Aorta (tissue), 5 donors: Measurements from ENCODE around the gene HDAC8. TPM values are rescaled to one million over a fixed set of nuclear protein-coding genes. Genes with fewer than 3 reads are reported as not detected.

Experiments used
- ATAC-seq: fragments of 200-7000 bp; cut with Tn5 transposase; one replicate; pipeline ENCODE4 v1.9.1; 2022; ENCODE audit warnings: moderate library complexity; ENCODE audit not compliant: low FRiP score
- DNase-seq, 2 donors: peaks; one replicate each; pipeline ENCODE4 v3.0.0-alpha.2; 2020
- H3K27ac ChIP-seq, 2 donors: one replicate each; pipeline ENCODE4 v1.5.1; 2013; ENCODE audit warnings: low read length in 2 of 2, mild to moderate bottlenecking in 2 of 2, moderate library complexity in 2 of 2, control low read depth in 1 of 2, inconsistent platforms in 1 of 2, low read depth in 1 of 2
- H3K27me3 ChIP-seq, 2 donors: one replicate each; pipeline ENCODE4 v1.6.1; 2013; ENCODE audit warnings: control low read depth in 1 of 2, low read length in 1 of 2, mild to moderate bottlenecking in 1 of 2, moderate library complexity in 1 of 2; ENCODE audit not compliant: insufficient read depth in 2 of 2, control insufficient read depth in 1 of 2
- H3K36me3 ChIP-seq, 2 donors: one replicate each; pipeline ENCODE4 v1.6.1; 2013; ENCODE audit warnings: control low read depth in 1 of 2, low read length in 1 of 2, mild to moderate bottlenecking in 1 of 2; ENCODE audit not compliant: insufficient read depth in 2 of 2, control insufficient read depth in 1 of 2
- H3K4me1 ChIP-seq, 2 donors: one replicate each; pipeline ENCODE4 v1.6.1; 2013; ENCODE audit warnings: low read length in 2 of 2, control low read depth in 1 of 2, mild to moderate bottlenecking in 1 of 2, moderate library complexity in 1 of 2; ENCODE audit not compliant: insufficient read depth in 2 of 2, control insufficient read depth in 1 of 2
- H3K4me3 ChIP-seq, 2 donors: one replicate each; pipeline ENCODE4 v1.5.1; 2013; ENCODE audit warnings: low read length in 2 of 2, control low read depth in 1 of 2, mild to moderate bottlenecking in 1 of 2
- H3K9me3 ChIP-seq: one replicate; pipeline ENCODE4 v1.6.1; 2013; ENCODE audit warnings: mild to moderate bottlenecking, low read length; ENCODE audit not compliant: control insufficient read depth
- WGBS, 2 donors: extraction: QIAGEN DNeasy Blood & Tissue Kit; methylation state at CpG; one replicate each; pipeline ENCODE4 v1.1.7; 2013; 5-methylcytosine and 5-hydroxymethylcytosine counted together
- intact Hi-C, 2 donors: fragments of 100-400 bp; cut with DNase I; formaldehyde crosslinking; loops; one replicate each; pipeline versions ENCODE4 v1.14.2 to v1.15.0; 2022
- polyA plus RNA-seq, 2 donors: library from polyadenylated mRNA; stranded (reverse); fragments of 200-250 nt; gene quantifications; one replicate each; pipeline ENCODE4 v1.2.3, GENCODE V29; 2013
- total RNA-seq, 2 donors: library from RNA; stranded (reverse); fragmentation: NEBNext Ultra II Directional; extraction: Animal tissue kit (Norgen Biotek cat#: 25700); gene quantifications; one replicate each; pipeline ENCODE4 v1.2.1, GENCODE V29; 2021
- donor health status: healthy with polysubstance abuse.
- donor health status: Bipolar disorder and iron deficiency.
- donor health status: DM: no; HTN: no; CAD: no.
- donor health status: DM: no; HTN: no; CAD: no.
- donor health status: DM: yes; HTN: yes; CAD: no.

HDAC8 gene
- total and polyA plus RNA-seq, 4 donors: 16.8 to 46.4 (median 32.3) TPM

GRCh38 chrX:72367516-72367915 is 205.1 kb downstream of the HDAC8 start:
- Histone ChIP-seq H3K4me1 (no peaks in the 10 kb centered on the region), H3K27ac (no peak overlapping the region), H3K36me3 (no peaks in the 10 kb centered on the region), H3K27me3 (no peaks in the 10 kb centered on the region), H3K9me3 (no peaks in the 10 kb centered on the region), H3K4me3 (no peak overlapping the region)
- ATAC-seq (no peak), DNase-seq (no peak)
- intact Hi-C loops: no loop called here
- WGBS, 2 donors: 91 to 100% methylated on average over 1 of the region's 1 CpG

GRCh38 chrX:72366701-72367454 is 205.8 kb downstream of the HDAC8 start:
- Histone ChIP-seq H3K4me1 (no peaks in the 10 kb centered on the region), H3K4me3 (no peak overlapping the region), H3K36me3 (no peaks in the 10 kb centered on the region), H3K27me3 (no peaks in the 10 kb centered on the region), H3K27ac (no peak overlapping the region), H3K9me3 (no peaks in the 10 kb centered on the region)
- intact Hi-C loops: no loop called here
- WGBS, 2 donors: 77 to 96% methylated on average over 10 of the region's 10 CpGs
- DNase-seq (no peak), ATAC-seq (no peak)

GRCh38 chrX:72366178-72366577 is 206.5 kb downstream of the HDAC8 start:
- H3K27ac ChIP-seq: no peak overlapping the region
- H3K4me1 ChIP-seq: no peaks in the 10 kb centered on the region
- no peaks in the 10 kb centered on the region for H3K36me3 ChIP-seq
- no peaks in the 10 kb centered on the region for H3K27me3 ChIP-seq
- H3K4me3 ChIP-seq: no peak overlapping the region
- intact Hi-C loops: no loop called here
- H3K9me3 ChIP-seq: no peaks in the 10 kb centered on the region
- DNase-seq (no peak), ATAC-seq (no peak)
- WGBS, 2 donors: 75 to 98% methylated on average over 4 of the region's 4 CpGs

- no peaks in the 10 kb centered on the region for H3K36me3 ChIP-seq
- DNase-seq: no peak
- WGBS, 2 donors: 71 to 97% methylated on average over 2 of the region's 2 CpGs
Observed at GRCh38 chrX:72365126-72365525, 207.5 kb downstream of the HDAC8 start.

GRCh38 chrX:72360326-72360725 is 212.3 kb downstream of the HDAC8 start:
- no peaks in the 10 kb centered on the region for H3K36me3 ChIP-seq
- no peaks in the 10 kb centered on the region for H3K9me3 ChIP-seq
- no peak overlapping the region for H3K4me3 ChIP-seq
- DNase-seq (no peak), ATAC-seq (no peak)
- intact Hi-C loops: no loop called here
- H3K27me3 ChIP-seq: no peaks in the 10 kb centered on the region
- WGBS, 2 donors: 83 to 99% methylated on average over 4 of the region's 4 CpGs
- no peak overlapping the region for H3K27ac ChIP-seq
- H3K4me1 ChIP-seq: no peaks in the 10 kb centered on the region

More at GRCh38 chrX:72365126-72365525, 207.5 kb downstream of the HDAC8 start:
- Histone ChIP-seq H3K27me3 (no peaks in the 10 kb centered on the region), H3K9me3 (no peaks in the 10 kb centered on the region), H3K4me1 (no peaks in the 10 kb centered on the region), H3K4me3 (no peak overlapping the region), H3K27ac (no peak overlapping the region)
- intact Hi-C loops: no loop called here
- ATAC-seq: no peak

GRCh38 chrX:72358313-72358712 is 214.3 kb downstream of the HDAC8 start:
- intact Hi-C loops: no loop called here
- WGBS, 2 donors: 79 to 94% methylated on average over 4 of the region's 4 CpGs
- Histone ChIP-seq H3K4me1 (no peaks in the 10 kb centered on the region), H3K4me3 (no peak overlapping the region), H3K27me3 (no peaks in the 10 kb centered on the region), H3K27ac (no peak overlapping the region), H3K36me3 (no peaks in the 10 kb centered on the region), H3K9me3 (no peaks in the 10 kb centered on the region)
- ATAC-seq (no peak), DNase-seq (no peak)

- Histone ChIP-seq H3K9me3 (no peaks in the 10 kb centered on the region), H3K4me1 (no peaks in the 10 kb centered on the region), H3K36me3 (no peaks in the 10 kb centered on the region), H3K4me3 (no peak overlapping the region), H3K27ac (no peak overlapping the region), H3K27me3 (no peaks in the 10 kb centered on the region)
- intact Hi-C loops: no loop called here
- no peak for DNase-seq
- WGBS, 2 donors: 73 to 96% methylated on average over 3 of the region's 3 CpGs
- ATAC-seq: no peak
Observed at GRCh38 chrX:72352786-72353185, 219.9 kb downstream of the HDAC8 start.

- H3K9me3 ChIP-seq: no peaks in the 10 kb centered on the region
- no peak overlapping the region for H3K27ac ChIP-seq
- 48 to 69% methylated on average over 8 of the region's 8 CpGs for WGBS, 2 donors
- DNase-seq: no peak
- ATAC-seq: peak; percentile 29
- no peaks in the 10 kb centered on the region for H3K27me3 ChIP-seq
- no peaks in the 10 kb centered on the region for H3K36me3 ChIP-seq
- intact Hi-C loops: no loop called here
- no peaks in the 10 kb centered on the region for H3K4me1 ChIP-seq
- H3K4me3 ChIP-seq: no peak overlapping the region
Observed at GRCh38 chrX:72351606-72352334, 220.9 kb downstream of the HDAC8 start.

GRCh38 chrX:72349190-72349589 is 223.5 kb downstream of the HDAC8 start:
- Histone ChIP-seq H3K4me3 (no peak overlapping the region), H3K36me3 (no peaks in the 10 kb centered on the region), H3K4me1 (no peaks in the 10 kb centered on the region), H3K9me3 (no peaks in the 10 kb centered on the region), H3K27me3 (no peaks in the 10 kb centered on the region), H3K27ac (no peak overlapping the region)
- WGBS, 2 donors: 67 to 95% methylated on average over 3 of the region's 3 CpGs
- DNase-seq: no peak
- intact Hi-C loops: no loop called here
- ATAC-seq: no peak
